ENCODE results near the gene MBNL1.
A peak's percentile ranks its signal among the peaks of the same experiment; 100 is the strongest.
"Not testable (repeated sequence)": the region's sequence is repeated elsewhere in the genome, so short reads cannot be mapped to it uniquely, and the experiment has no call there.

The MBNL1 gene

GRCh38 chr3:152404976-152405375 is 136.2 kb downstream of the MBNL1 start:
- no peak for DNase-seq (ENCODE audit: low spot score)

GRCh38 chr3:152405915-152406802 is 137.4 kb downstream of the MBNL1 start:
- DNase-seq (ENCODE audit: low spot score) = no peak

GRCh38 chr3:152413240-152413639 is 144.5 kb downstream of the MBNL1 start:
- DNase-seq (ENCODE audit: low spot score) = no peak

GRCh38 chr3:152416808-152417580 is 148.3 kb downstream of the MBNL1 start:
- DNase-seq (ENCODE audit: low spot score) = peak; percentile 67

GRCh38 chr3:152419748-152420147 is 151.0 kb downstream of the MBNL1 start:
- no peak for DNase-seq (ENCODE audit: low spot score)

GRCh38 chr3:152421162-152421561 is 152.4 kb downstream of the MBNL1 start:
- DNase-seq (ENCODE audit: low spot score) = no peak

- no peak for DNase-seq (ENCODE audit: low spot score)
These were observed 157.7 kb downstream of the MBNL1 start for GRCh38 chr3:152426393-152426792.

- no peak for DNase-seq (ENCODE audit: low spot score)
These were observed 159.8 kb downstream of the MBNL1 start for GRCh38 chr3:152428577-152428976.

- DNase-seq (ENCODE audit: low spot score) = no peak
These were observed 161.7 kb downstream of the MBNL1 start for GRCh38 chr3:152430223-152431002.

GRCh38 chr3:152434142-152434541 is 165.4 kb downstream of the MBNL1 start:
- no peak for DNase-seq (ENCODE audit: low spot score)

- not testable (repeated sequence) for DNase-seq (ENCODE audit: low spot score)
These were observed 166.5 kb downstream of the MBNL1 start for GRCh38 chr3:152435210-152435609.

- no peak for DNase-seq (ENCODE audit: low spot score)
These were observed 168.2 kb downstream of the MBNL1 start for GRCh38 chr3:152436707-152437590.

- no peak for DNase-seq (ENCODE audit: low spot score)
These were observed 169.5 kb downstream of the MBNL1 start for GRCh38 chr3:152438181-152438580.

GRCh38 chr3:152438706-152439105 is 170.0 kb downstream of the MBNL1 start:
- DNase-seq (ENCODE audit: low spot score) = no peak

- not testable (repeated sequence) for DNase-seq (ENCODE audit: low spot score)
These were observed 171.5 kb downstream of the MBNL1 start for GRCh38 chr3:152440243-152440642.

- DNase-seq (ENCODE audit: low spot score) = no peak
These were observed 174.7 kb downstream of the MBNL1 start for GRCh38 chr3:152443212-152444023.

GRCh38 chr3:152444029-152444641 is 175.4 kb downstream of the MBNL1 start:
- peak; percentile 72 for DNase-seq (ENCODE audit: low spot score)

- peak; percentile 18 for DNase-seq (ENCODE audit: low spot score)
These were observed 176.5 kb downstream of the MBNL1 start for GRCh38 chr3:152445212-152445611.

- no peak for DNase-seq (ENCODE audit: low spot score)
These were observed 177.8 kb downstream of the MBNL1 start for GRCh38 chr3:152446495-152446894.

- DNase-seq (ENCODE audit: low spot score) = no peak
These were observed 178.8 kb downstream of the MBNL1 start for GRCh38 chr3:152447511-152447910.
